Erythroblast (primary cell): Measurements from ENCODE around the gene ELMO2.
A peak's percentile ranks its signal among the peaks of the same experiment; 100 is the strongest.

Experiments
- DNase-seq, 2 experiments: peaks; one replicate each; lab custom pipeline; 2025; lab: John Stamatoyannopoulos, UW
- GATA1 ChIP-seq: IDR thresholded peaks from 2 replicates; pipeline ENCODE4 v1.6.1; 2011; ENCODE audit warnings: low read depth, mild to moderate bottlenecking, control low read depth, low read length, moderate library complexity
- POLR2A ChIP-seq: IDR thresholded peaks from 2 replicates; pipeline ENCODE4 v1.6.1; 2011; ENCODE audit warnings: mild to moderate bottlenecking, low read length

The ELMO2 gene

GRCh38 chr20:46347841-46348803 is 58.3 kb downstream of the ELMO2 start:
- DNase-seq, result no peak

GRCh38 chr20:46346770-46347169 is 59.6 kb downstream of the ELMO2 start:
- TF ChIP-seq GATA1, result no peak
- TF ChIP-seq POLR2A, result no peak
- DNase-seq, result no peak

More at GRCh38 chr20:46347841-46348803, 58.3 kb downstream of the ELMO2 start:
- TF ChIP-seq POLR2A, result no peak

- no peak for TF ChIP-seq POLR2A
- TF ChIP-seq GATA1, result no peak
- no peak for DNase-seq
Measured at GRCh38 chr20:46344488-46345162, 61.8 kb downstream of the ELMO2 start.

DNA sequence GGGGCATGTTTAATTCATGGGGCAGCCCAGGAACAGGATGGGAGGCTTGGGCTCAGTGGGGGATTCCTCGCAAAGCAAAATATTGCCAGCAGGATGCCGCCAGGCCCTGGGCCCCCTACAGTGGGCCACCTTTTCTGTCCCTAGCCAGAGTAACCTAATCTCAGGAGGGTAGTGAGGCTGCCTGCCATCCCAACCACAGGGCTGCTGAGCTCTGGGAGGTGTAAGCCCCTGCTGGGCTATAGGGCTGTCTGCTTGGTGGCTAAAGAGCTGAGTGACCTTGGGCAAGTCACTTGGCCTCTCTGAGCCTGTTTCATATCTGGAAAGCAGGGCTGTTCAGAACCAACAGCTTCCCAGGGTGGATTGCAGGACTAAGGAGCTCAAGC is 62.4 kb downstream of the ELMO2 start:
- no peak for DNase-seq
- TF ChIP-seq POLR2A (no peak), GATA1 (no peak)

GRCh38 chr20:46343348-46343974 is 63.0 kb downstream of the ELMO2 start:
- TF ChIP-seq POLR2A, result no peak
- no peak for TF ChIP-seq GATA1
- no peak for DNase-seq

- no peak for DNase-seq
- TF ChIP-seq POLR2A (no peak), GATA1 (no peak)
Measured at GRCh38 chr20:46342451-46343347, 63.7 kb downstream of the ELMO2 start.

DNA sequence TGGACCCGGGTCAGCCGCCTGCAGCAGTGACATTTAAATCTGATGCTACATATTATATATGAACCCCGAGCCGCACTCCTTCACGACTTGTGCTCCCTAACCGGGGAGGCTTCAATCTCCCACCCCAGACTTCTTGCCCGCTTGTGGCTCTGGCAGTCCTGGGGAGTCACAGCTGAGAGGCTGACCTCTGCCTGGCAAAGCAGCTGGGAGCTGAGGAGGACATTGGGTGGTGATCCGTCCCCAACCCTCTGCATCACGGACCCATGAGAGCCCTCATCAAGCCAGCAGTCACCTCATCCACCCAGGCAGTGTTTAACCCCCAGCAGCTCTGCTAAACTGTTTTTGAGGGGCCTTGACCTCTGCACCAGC is 64.4 kb downstream of the ELMO2 start:
- no peak for TF ChIP-seq POLR2A
- TF ChIP-seq GATA1, result no peak
- DNase-seq, result no peak

DNA sequence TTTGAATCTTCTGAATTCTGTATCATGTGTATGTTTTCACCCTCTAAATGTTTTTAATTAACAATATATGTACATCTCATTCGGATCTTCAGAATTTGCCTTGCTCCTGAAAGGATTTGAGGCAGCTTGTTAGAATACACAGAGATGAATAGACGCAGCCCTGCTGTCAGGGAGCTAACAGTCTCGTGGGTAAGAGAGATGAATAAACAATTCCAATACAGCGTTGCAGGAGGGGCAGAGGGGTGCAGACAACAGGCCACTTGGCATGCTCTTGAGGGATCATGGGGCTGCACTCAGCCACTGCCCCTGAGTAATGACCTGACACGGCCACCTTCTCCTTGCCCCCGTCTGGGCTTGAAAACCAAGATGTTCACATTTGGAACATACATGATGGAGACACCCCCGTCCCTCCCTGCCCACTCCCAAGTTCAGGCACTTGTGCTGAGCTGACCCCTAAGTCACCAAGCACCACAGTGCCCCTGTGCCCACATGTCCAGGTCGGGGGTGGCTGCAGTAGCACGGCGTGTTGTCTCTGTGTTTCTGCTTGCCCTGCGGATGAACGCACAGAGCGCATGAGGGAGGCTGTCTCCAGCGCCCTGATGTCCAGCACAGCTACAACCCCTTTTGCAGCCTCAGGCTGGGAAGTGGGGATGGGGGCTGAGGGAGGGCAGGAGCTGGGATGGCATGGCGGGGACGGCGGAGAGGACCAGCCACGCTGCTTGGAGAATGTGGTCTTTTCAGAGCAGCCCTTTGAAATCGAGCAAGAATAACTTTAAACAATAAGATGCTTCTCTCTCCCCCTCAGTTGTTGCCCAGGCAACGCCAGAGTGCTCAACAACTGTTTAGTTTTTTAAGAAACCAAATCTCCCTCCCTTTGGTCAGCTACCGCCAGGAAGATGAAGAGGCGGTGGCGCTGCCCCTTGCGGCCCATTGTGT is 65.1 kb downstream of the ELMO2 start:
- no peak for DNase-seq
- TF ChIP-seq GATA1 (no peak), POLR2A (no peak)

DNA sequence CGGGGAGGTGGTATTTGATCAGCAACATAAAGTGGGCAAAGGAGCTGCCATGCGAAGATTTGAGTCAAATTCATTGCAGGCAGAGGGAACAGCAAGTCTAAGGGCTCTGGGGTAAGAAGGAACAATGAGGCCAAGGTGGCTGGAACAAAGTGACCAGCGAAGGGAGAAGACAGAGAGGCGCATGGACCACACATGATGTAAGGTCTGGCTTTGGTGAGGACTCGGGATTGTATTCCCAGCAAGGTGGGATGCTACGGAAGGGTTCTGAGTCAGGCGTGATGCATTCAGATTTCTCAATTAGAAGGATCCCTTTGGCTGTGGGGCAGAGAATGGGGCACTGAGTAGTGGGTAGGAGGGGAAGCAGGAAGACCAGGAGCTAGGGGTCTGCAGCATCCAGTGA is 67.4 kb downstream of the ELMO2 start:
- DNase-seq, result no peak

GRCh38 chr20:46336735-46337134 is 69.7 kb downstream of the ELMO2 start:
- no peak for DNase-seq
- TF ChIP-seq POLR2A, result no peak
- TF ChIP-seq GATA1, result no peak

More for the DNA sequence above, 67.4 kb downstream of the ELMO2 start:
- TF ChIP-seq GATA1 (no peak), POLR2A (no peak)

- no peak for TF ChIP-seq POLR2A
- DNase-seq, result peak in 1 of 2 experiments; percentile 8
Measured at GRCh38 chr20:46334303-46334904, 72.0 kb downstream of the ELMO2 start.
